Measurements from ENCODE around the gene CREBRF. TPM values are rescaled to one million over a fixed set of nuclear protein-coding genes. Genes with fewer than 3 reads are reported as not detected.

CREBRF gene
- total and polyA plus RNA-seq, 2 donors (not counting 3 experiments of a cell fraction or from before 2014, with no cell fraction given), result 2.7 to 8.8 TPM

- no TSS peak for BruUV-seq (replicated peaks)
- Histone ChIP-seq H3K27ac (ENCODE audit: insufficient read depth, low read depth, low read length) (no peak overlapping the region), H3K27me3 (ENCODE audit: control insufficient read depth in 2 of 2, insufficient read depth in 2 of 2, low read length in 2 of 2) (no peaks in the 10 kb centered on the region), H3K4me2 (ENCODE audit: insufficient read depth, low read length) (no peak overlapping the region), H3K36me3 (ENCODE audit: control insufficient read depth in 2 of 2, extremely low read depth in 1 of 2, insufficient read depth in 2 of 2, low read length in 2 of 2) (no peaks in the 10 kb centered on the region), H3K79me2 (ENCODE audit: control insufficient read depth, insufficient read depth, low read length) (no peaks in the 10 kb centered on the region), H3K4me1 (ENCODE audit: control insufficient read depth, extremely low read depth, insufficient read depth, low read length) (no peaks in the 10 kb centered on the region), H3K9me1 (replicated peaks; ENCODE audit: control insufficient read depth, extremely low read depth, insufficient read depth, low read length) (no peaks in the 10 kb centered on the region), H4K20me1 (replicated peaks; ENCODE audit: control insufficient read depth, extremely low read depth, insufficient read depth, low read length) (no peaks in the 10 kb centered on the region), H3K4me3 (replicated peaks in 1 of 3; ENCODE audit: insufficient read depth in 1 of 3, low read depth in 1 of 3, low read length in 3 of 3) (no peak overlapping the region), H3K9ac (replicated peaks; ENCODE audit: extremely low read depth, insufficient read depth, low read length) (no peak overlapping the region), H2AFZ (ENCODE audit: low read depth, low read length) (no peak overlapping the region), H3K9me3 (replicated peaks; ENCODE audit: control insufficient read depth, insufficient read depth, low read length) (no peaks in the 10 kb centered on the region)
- intact Hi-C loops (cut with micrococcal nuclease) (no loop called here), dilution Hi-C loops (cut with MboI; ENCODE audit: extremely low pct_ligation_motif_present, low sequenced_read_pairs) (no loop called here)
- ChIA-PET CTCF (interaction anchor here (0.6 to 1.4 kb wide), 6 partner anchors 14 to 480 kb away, joined by 3 to 6 read pairs (median 4); no protein-coding TSS in a partner anchor), POLR2A (no interaction called here)
- no peak for FAIRE-seq
- no peak for TF ChIP-seq MAX (IDR thresholded peaks at IDR 0.05; ENCODE audit: insufficient read depth, insufficient read length)
- no peak for TF ChIP-seq MYC (IDR thresholded peaks at IDR 0.05; ENCODE audit: low read depth, low read length)
- peak in 1 of 2 donors; percentile 15 for TF ChIP-seq CTCF (IDR thresholded peaks at IDR 0.05; ENCODE audit: extremely low read depth in 1 of 2, insufficient read depth in 1 of 2, low read depth in 1 of 2, low read length in 2 of 2)
- no peak for TF ChIP-seq POLR2AphosphoS5 (IDR thresholded peaks at IDR 0.05; ENCODE audit: insufficient read depth, low read depth, low read length)
- DNase-seq (ENCODE audit: low read depth, low spot score), result no peak
Measured at GRCh38 chr5:173187054-173187743, 131.0 kb downstream of the CREBRF start.

GRCh38 chr5:173188280-173188679 is 132.1 kb downstream of the CREBRF start:
- Histone ChIP-seq H3K4me2 (ENCODE audit: insufficient read depth, low read length) (no peak overlapping the region), H3K4me1 (ENCODE audit: control insufficient read depth, extremely low read depth, insufficient read depth, low read length) (no peaks in the 10 kb centered on the region), H3K27me3 (ENCODE audit: control insufficient read depth in 2 of 2, insufficient read depth in 2 of 2, low read length in 2 of 2) (no peaks in the 10 kb centered on the region), H3K36me3 (ENCODE audit: control insufficient read depth in 2 of 2, extremely low read depth in 1 of 2, insufficient read depth in 2 of 2, low read length in 2 of 2) (no peaks in the 10 kb centered on the region), H3K79me2 (ENCODE audit: control insufficient read depth, insufficient read depth, low read length) (no peaks in the 10 kb centered on the region), H3K27ac (ENCODE audit: insufficient read depth, low read depth, low read length) (no peak overlapping the region), H3K9ac (replicated peaks; ENCODE audit: extremely low read depth, insufficient read depth, low read length) (no peak overlapping the region), H3K9me3 (replicated peaks; ENCODE audit: control insufficient read depth, insufficient read depth, low read length) (no peaks in the 10 kb centered on the region), H3K4me3 (replicated peaks in 1 of 3; ENCODE audit: insufficient read depth in 1 of 3, low read depth in 1 of 3, low read length in 3 of 3) (no peak overlapping the region), H4K20me1 (replicated peaks; ENCODE audit: control insufficient read depth, extremely low read depth, insufficient read depth, low read length) (no peaks in the 10 kb centered on the region), H2AFZ (ENCODE audit: low read depth, low read length) (no peak overlapping the region), H3K9me1 (replicated peaks; ENCODE audit: control insufficient read depth, extremely low read depth, insufficient read depth, low read length) (no peaks in the 10 kb centered on the region)
- BruUV-seq (replicated peaks), result no TSS peak
- no peak for DNase-seq (ENCODE audit: low read depth, low spot score)
- ChIA-PET CTCF (no interaction called here), POLR2A (no interaction called here)
- no peak for FAIRE-seq
- TF ChIP-seq JUN (IDR thresholded peaks at IDR 0.05; ENCODE audit: borderline replicate concordance, insufficient read depth, insufficient read length, low read depth) (no peak), FOS (IDR thresholded peaks at IDR 0.05; ENCODE audit: borderline replicate concordance, insufficient read depth, low read length) (no peak), POLR2A (IDR thresholded peaks at IDR 0.05; ENCODE audit: low read depth, low read length) (no peak), MYC (IDR thresholded peaks at IDR 0.05; ENCODE audit: low read depth, low read length) (no peak), POLR2AphosphoS5 (IDR thresholded peaks at IDR 0.05; ENCODE audit: insufficient read depth, low read depth, low read length) (no peak), CTCF (IDR thresholded peaks at IDR 0.05; ENCODE audit: extremely low read depth in 1 of 2, insufficient read depth in 1 of 2, low read depth in 1 of 2, low read length in 2 of 2) (no peak), MAX (IDR thresholded peaks at IDR 0.05; ENCODE audit: insufficient read depth, insufficient read length) (no peak), GATA2 (IDR thresholded peaks at IDR 0.05; ENCODE audit: insufficient read depth, insufficient read length, low read depth, low read length) (no peak), EZH2 (IDR thresholded peaks at IDR 0.05; ENCODE audit: borderline replicate concordance, low read depth, low read length, severe bottlenecking) (no peak)
- intact Hi-C loops (cut with micrococcal nuclease) (no loop called here), dilution Hi-C loops (cut with MboI; ENCODE audit: extremely low pct_ligation_motif_present, low sequenced_read_pairs) (no loop called here)
